Measurements from ENCODE around the gene ATP6V0A1. TPM values are rescaled to one million over a fixed set of nuclear protein-coding genes. Genes with fewer than 3 reads are reported as not detected.
"Not testable (repeated sequence)": the region's sequence is repeated elsewhere in the genome, so short reads cannot be mapped to it uniquely, and the experiment has no call there.

ATP6V0A1 gene
- total RNA-seq, 1 experiment from 2014 or later: 53.4 TPM

- ATAC-seq (no peak), DNase-seq (ENCODE audit: low read depth, low spot score) (no peak)
- CTCF ChIA-PET: no interaction called here
- in situ Hi-C loops (cut with HindIII; ENCODE audit: low pct_unique_long_range_greater_than_20kb, low sequenced_read_pairs): no loop called here
- intact Hi-C loops (cut with micrococcal nuclease; ENCODE audit: unreplicated experiment): no loop called here
- H3K9me3 ChIP-seq (ENCODE audit: control insufficient read depth, insufficient read depth, low read depth, low read length): no peaks in the 10 kb centered on the region
- H3K4me1 ChIP-seq (ENCODE audit: control insufficient read depth, insufficient read depth, low read length): peaks cover 7% of the 10 kb centered on the region
- POLR2A ChIA-PET: no interaction called here
- no peak for TF ChIP-seq POLR2AphosphoS5 (IDR thresholded peaks at IDR 0.05; ENCODE audit: low read depth, low read length)
- TF ChIP-seq TCF7L2 (IDR thresholded peaks at IDR 0.05; ENCODE audit: low read depth, low read length): no peak
- no peak for TF ChIP-seq SIN3A (IDR thresholded peaks at IDR 0.05; ENCODE audit: borderline replicate concordance, insufficient read depth, low read depth, low read length)
- TF ChIP-seq REST (IDR thresholded peaks at IDR 0.05; ENCODE audit: insufficient read depth in 1 of 2, low read depth in 2 of 2, low read length in 1 of 2): no peak
- no peak for TF ChIP-seq CTCF (IDR thresholded peaks at IDR 0.05)
- no TSS peak for BruUV-seq (replicated peaks)
- H3K27ac ChIP-seq (ENCODE audit: low read length): no peak overlapping the region
- H3K4me3 ChIP-seq (ENCODE audit: low read depth in 2 of 2, low read length in 2 of 2): no peak overlapping the region
- H3K27me3 ChIP-seq (ENCODE audit: control insufficient read depth, insufficient read depth, low read length): no peaks in the 10 kb centered on the region
- H3K36me3 ChIP-seq (ENCODE audit: control insufficient read depth, insufficient read depth, low read length): no peaks in the 10 kb centered on the region
Observed at GRCh38 chr17:42543190-42544079, 84.8 kb downstream of the ATP6V0A1 start.

GRCh38 chr17:42544874-42545283 is 86.2 kb downstream of the ATP6V0A1 start:
- Histone ChIP-seq H3K36me3 (ENCODE audit: control insufficient read depth, insufficient read depth, low read length) (no peaks in the 10 kb centered on the region), H3K4me1 (ENCODE audit: control insufficient read depth, insufficient read depth, low read length) (peaks cover 13% of the 10 kb centered on the region), H3K27me3 (ENCODE audit: control insufficient read depth, insufficient read depth, low read length) (no peaks in the 10 kb centered on the region), H3K9me3 (ENCODE audit: control insufficient read depth, insufficient read depth, low read depth, low read length) (no peaks in the 10 kb centered on the region), H3K4me3 (ENCODE audit: low read depth in 2 of 2, low read length in 2 of 2) (no peak overlapping the region), H3K27ac (ENCODE audit: low read length) (no peak overlapping the region)
- intact Hi-C loops (cut with micrococcal nuclease; ENCODE audit: unreplicated experiment): no loop called here
- POLR2A ChIA-PET: no interaction called here
- ATAC-seq (no peak), DNase-seq (ENCODE audit: low read depth, low spot score) (no peak)
- TF ChIP-seq REST (IDR thresholded peaks at IDR 0.05; ENCODE audit: insufficient read depth in 1 of 2, low read depth in 2 of 2, low read length in 1 of 2) (no peak), CTCF (IDR thresholded peaks at IDR 0.05) (no peak), POLR2AphosphoS5 (IDR thresholded peaks at IDR 0.05; ENCODE audit: low read depth, low read length) (no peak), TCF7L2 (IDR thresholded peaks at IDR 0.05; ENCODE audit: low read depth, low read length) (no peak)
- in situ Hi-C loops (cut with HindIII; ENCODE audit: low pct_unique_long_range_greater_than_20kb, low sequenced_read_pairs): no loop called here
- CTCF ChIA-PET: no interaction called here
- BruUV-seq (replicated peaks): no TSS peak

GRCh38 chr17:42545755-42546505 is 87.3 kb downstream of the ATP6V0A1 start:
- BruUV-seq (replicated peaks); H3K27me3 ChIP-seq (ENCODE audit: control insufficient read depth, insufficient read depth, low read length); H3K9me3 ChIP-seq (ENCODE audit: control insufficient read depth, insufficient read depth, low read depth, low read length); H3K36me3 ChIP-seq (ENCODE audit: control insufficient read depth, insufficient read depth, low read length); DNase-seq (ENCODE audit: low read depth, low spot score); CTCF ChIA-PET; ATAC-seq; in situ Hi-C loops (cut with HindIII; ENCODE audit: low pct_unique_long_range_greater_than_20kb, low sequenced_read_pairs); H3K27ac ChIP-seq (ENCODE audit: low read length); H3K4me3 ChIP-seq (ENCODE audit: low read depth in 2 of 2, low read length in 2 of 2); intact Hi-C loops (cut with micrococcal nuclease; ENCODE audit: unreplicated experiment); H3K4me1 ChIP-seq (ENCODE audit: control insufficient read depth, insufficient read depth, low read length); POLR2A ChIA-PET: not testable (repeated sequence)

All from Panc1 (cell line).